Stomach (tissue), 9 donors: ENCODE results near the gene SEMA3F. TPM values are rescaled to one million over a fixed set of nuclear protein-coding genes. Genes with fewer than 3 reads are reported as not detected.

ENCODE experiments used
- DNase-seq, 2 donors: peaks; one replicate each; pipeline versions ENCODE4 v3.0.0 to v3.0.0-alpha.2; 2013 to 2019
- H3K27ac ChIP-seq, 5 donors: fragments of 200-600 bp in 4 of 5; sonication (generic) in 4 of 5; one replicate each; pipeline ENCODE4 v1.5.1; 2013 to 2019; ENCODE audit warnings: mild to moderate bottlenecking in 1 of 5, moderate library complexity in 1 of 5
- H3K27me3 ChIP-seq, 3 donors: fragments of 200-600 bp; sonication (generic); one replicate each; pipeline ENCODE4 v1.5.1; 2017 to 2019; ENCODE audit warnings: mixed run types in 1 of 3
- H3K36me3 ChIP-seq, 4 donors: fragments of 200-600 bp; sonication (generic); 1 replicate in 3 of 4; 2 replicates in 1 of 4; pipeline ENCODE4 v1.5.1; 2016 to 2019
- H3K4me1 ChIP-seq, 4 donors: fragments of 200-600 bp; sonication (generic); one replicate each; pipeline ENCODE4 v1.5.1; 2016 to 2019
- H3K4me3 ChIP-seq, 4 donors: fragments of 200-600 bp; sonication (generic) in 3 of 4; one replicate each; pipeline ENCODE4 v1.5.1; 2016 to 2019; ENCODE audit warnings: mild to moderate bottlenecking in 1 of 4
- H3K9me3 ChIP-seq, 4 donors: fragments of 200-600 bp; sonication (generic); one replicate each; pipeline ENCODE4 v1.5.1; 2016 to 2019
- CTCF ChIP-seq, 7 experiments: fragments of 450-650 bp in 4 of 7; fragments of 200-600 bp in 3 of 7; sonication (generic) in 3 of 7; IDR thresholded peaks; one replicate each; pipeline ENCODE4 v1.5.1; 2016 to 2019; ENCODE audit warnings: antibody characterized with exemption in 7 of 7, control low read depth in 2 of 7, mild to moderate bottlenecking in 1 of 7
- EP300 ChIP-seq: sonication (generic); formaldehyde crosslinking; IDR thresholded peaks from one replicate; pipeline ENCODE4 v1.6.1; 2017; ENCODE audit warnings: antibody characterized with exemption
- POLR2A ChIP-seq, 4 donors: fragments of 450-650 bp; IDR thresholded peaks; one replicate each; pipeline ENCODE4 v1.6.1; 2016; ENCODE audit warnings: antibody characterized with exemption in 4 of 4, control low read depth in 2 of 4, mild to moderate bottlenecking in 1 of 4, moderate library complexity in 1 of 4
- POLR2AphosphoS5 ChIP-seq, 3 donors: sonication (generic); formaldehyde crosslinking; IDR thresholded peaks; one replicate each; pipeline ENCODE4 v1.6.1; 2016; ENCODE audit warnings: antibody characterized with exemption in 3 of 3
- WGBS, 5 donors: extraction: QIAGEN DNeasy Blood & Tissue Kit in 3 of 5; methylation state at CpG; one replicate each; pipeline versions ENCODE4 v1.1.5 to v1.1.7; 2013 to 2018; 5-methylcytosine and 5-hydroxymethylcytosine counted together
- intact Hi-C: fragments of 100-400 bp; cut with DNase I; formaldehyde crosslinking; loops from one replicate; pipeline ENCODE4 v1.15.1; 2023; ENCODE audit warnings: low total_unique reads
- polyA plus RNA-seq, 3 donors: library from polyadenylated mRNA; stranded (reverse); fragments of 200-250 nt; gene quantifications; one replicate each; pipeline ENCODE4 v1.2.3, GENCODE V29; 2013
- total RNA-seq, 5 donors: library from RNA; depleted of rRNA; stranded (reverse); fragments of >200 nt; gene quantifications; one replicate each; pipeline versions ENCODE4 v1.1.0 to v1.2.3, GENCODE V29; 2014 to 2016
- donor health status: healthy with polysubstance abuse.
- donor health status: Bipolar disorder and iron deficiency.
- donor health status: healthy.

The SEMA3F gene
- total and polyA plus RNA-seq, 8 donors: 8.9 to 34.5 (median 22.9) TPM

- peak overlapping the region; percentile 22 to 90 (median 85) for H3K27ac ChIP-seq
- DNase-seq: peak in 1 of 2 donors; percentile 60
- peaks cover 0 to 22% (median 19%) of the 10 kb centered on the region in 4 donors for H3K36me3 ChIP-seq
- no peaks in the 10 kb centered on the region for H3K9me3 ChIP-seq
- TF ChIP-seq POLR2AphosphoS5 (IDR thresholded peaks at IDR 0.05) (no peak), CTCF (IDR thresholded peaks at IDR 0.05) (no peak), EP300 (no peak), POLR2A (IDR thresholded peaks at IDR 0.05) (no peak)
- H3K4me1 ChIP-seq: peaks cover 63 to 84% (median 76%) of the 10 kb centered on the region in 4 donors
- H3K27me3 ChIP-seq: no peaks in the 10 kb centered on the region
- no peak overlapping the region for H3K4me3 ChIP-seq
- WGBS, 5 donors: 66 to 85% (median 80%) methylated on average over 9 to 10 of the region's 10 CpGs
- intact Hi-C loops: no loop called here
Observed at GRCh38 chr3:50170689-50171088, 15.6 kb downstream of the SEMA3F start.

- Histone ChIP-seq H3K9me3 (no peaks in the 10 kb centered on the region), H3K27ac (peak overlapping the region in 4 of 5 donors; percentile 78 to 90 (median 86)), H3K4me1 (peaks cover 52 to 78% (median 67%) of the 10 kb centered on the region in 4 donors), H3K27me3 (no peaks in the 10 kb centered on the region), H3K36me3 (peaks cover 5 to 33% (median 30%) of the 10 kb centered on the region in 4 donors), H3K4me3 (no peak overlapping the region)
- intact Hi-C loops: no loop called here
- TF ChIP-seq EP300: no peak
- peak in 1 of 3 donors; percentile 10 for TF ChIP-seq POLR2AphosphoS5 (IDR thresholded peaks at IDR 0.05)
- 37 to 93% (median 47%) methylated on average over 3 to 21 of the region's 21 CpGs for WGBS, 5 donors
- peak; percentile 68 to 70 for DNase-seq
Observed at GRCh38 chr3:50171540-50172301, 16.6 kb downstream of the SEMA3F start.

- Histone ChIP-seq H3K4me1 (peaks cover 42 to 78% (median 58%) of the 10 kb centered on the region in 4 donors), H3K36me3 (peaks cover 6 to 39% (median 33%) of the 10 kb centered on the region in 4 donors), H3K9me3 (no peaks in the 10 kb centered on the region), H3K27ac (peak overlapping the region in 1 of 5 donors; percentile 85), H3K27me3 (no peaks in the 10 kb centered on the region), H3K4me3 (no peak overlapping the region)
- intact Hi-C loops: no loop called here
- no peak for TF ChIP-seq POLR2AphosphoS5 (IDR thresholded peaks at IDR 0.05)
- TF ChIP-seq EP300: no peak
- TF ChIP-seq CTCF (IDR thresholded peaks at IDR 0.05): no peak
- TF ChIP-seq POLR2A (IDR thresholded peaks at IDR 0.05): no peak
- 54 to 64% (median 63%) methylated on average over 8 of the region's 8 CpGs for WGBS, 5 donors
- no peak for DNase-seq
Observed at GRCh38 chr3:50172626-50173220, 17.6 kb downstream of the SEMA3F start.

- intact Hi-C loops: no loop called here
- Histone ChIP-seq H3K9me3 (no peaks in the 10 kb centered on the region), H3K4me1 (peaks cover 31 to 69% (median 47%) of the 10 kb centered on the region in 4 donors), H3K27me3 (no peaks in the 10 kb centered on the region), H3K4me3 (no peak overlapping the region), H3K36me3 (peaks cover 6 to 39% (median 33%) of the 10 kb centered on the region in 4 donors), H3K27ac (peak overlapping the region in 1 of 5 donors; percentile 12)
- 82 to 89% (median 85%) methylated on average over 28 to 29 of the region's 29 CpGs for WGBS, 5 donors
- no peak for DNase-seq
- TF ChIP-seq CTCF (IDR thresholded peaks at IDR 0.05) (no peak), POLR2A (IDR thresholded peaks at IDR 0.05) (no peak), POLR2AphosphoS5 (IDR thresholded peaks at IDR 0.05) (no peak), EP300 (no peak)
Observed at GRCh38 chr3:50173685-50174516, 18.8 kb downstream of the SEMA3F start.
